Mesenchymal stem cell (in vitro differentiated cells and primary cell): ENCODE results near the gene HOXC11.

Experiments
- DNase-seq: peaks from one replicate; pipeline ENCODE4 v3.0.0-alpha.2; 2013
- H2AFZ ChIP-seq: one replicate; pipeline ENCODE4 v1.6.1; 2013; ENCODE audit warnings: low read depth, mild to moderate bottlenecking, control low read depth, inconsistent platforms, low read length, moderate library complexity
- H2AK5ac ChIP-seq: 2 replicates; pipeline ENCODE4 v1.6.1; 2013; ENCODE audit warnings: low read length, moderate library complexity, mild to moderate bottlenecking, inconsistent platforms; ENCODE audit not compliant: severe bottlenecking
- H2BK120ac ChIP-seq: one replicate; pipeline ENCODE4 v1.6.1; 2013; ENCODE audit warnings: low read depth, mild to moderate bottlenecking, inconsistent platforms, low read length, moderate library complexity
- H2BK12ac ChIP-seq, 2 experiments: one replicate each; pipeline ENCODE4 v1.6.1; 2013; ENCODE audit warnings: inconsistent platforms in 2 of 2, low read length in 2 of 2, mild to moderate bottlenecking in 2 of 2, moderate library complexity in 2 of 2, control low read depth in 1 of 2
- H2BK15ac ChIP-seq: one replicate; pipeline ENCODE4 v1.6.1; 2013; ENCODE audit warnings: mild to moderate bottlenecking, low read depth, inconsistent platforms; ENCODE audit not compliant: poor library complexity, severe bottlenecking
- H2BK5ac ChIP-seq: 2 replicates; pipeline ENCODE4 v1.6.1; 2013; ENCODE audit warnings: low read depth, mild to moderate bottlenecking, low read length, control low read depth, inconsistent platforms; ENCODE audit not compliant: poor library complexity, severe bottlenecking
- H3K14ac ChIP-seq, 2 experiments: one replicate each; pipeline ENCODE4 v1.6.1; 2013; ENCODE audit warnings: inconsistent platforms in 2 of 2, low read length in 2 of 2, control low read depth in 1 of 2, mild to moderate bottlenecking in 1 of 2, moderate library complexity in 1 of 2
- H3K18ac ChIP-seq, 2 experiments: one replicate each; pipeline ENCODE4 v1.6.1; 2013; ENCODE audit warnings: inconsistent platforms in 2 of 2, low read length in 2 of 2, control low read depth in 1 of 2, low read depth in 1 of 2, mild to moderate bottlenecking in 1 of 2
- H3K23ac ChIP-seq, 2 experiments: one replicate each; pipeline ENCODE4 v1.6.1; 2013; ENCODE audit warnings: inconsistent platforms in 2 of 2, low read length in 2 of 2, mild to moderate bottlenecking in 2 of 2, moderate library complexity in 2 of 2, control low read depth in 1 of 2
- H3K27ac ChIP-seq: 2 replicates; pipeline ENCODE4 v1.5.1; 2013; ENCODE audit warnings: mild to moderate bottlenecking, moderate library complexity, low read length, control low read depth, inconsistent platforms; ENCODE audit not compliant: poor library complexity, severe bottlenecking
- H3K27me3 ChIP-seq, 2 experiments: 2 replicates each; pipeline versions ENCODE4 v1.6.1 to v1.7.0; 2013; ENCODE audit warnings: low read length in 2 of 2, mild to moderate bottlenecking in 2 of 2, moderate library complexity in 2 of 2, control low read depth in 1 of 2, inconsistent platforms in 1 of 2; ENCODE audit not compliant: control insufficient read depth in 1 of 2, insufficient read depth in 1 of 2
- H3K36me3 ChIP-seq, 2 experiments: 2 replicates each; pipeline versions ENCODE4 v1.6.1 to v1.7.0; 2013; ENCODE audit warnings: low read length in 2 of 2, control low read depth in 1 of 2, inconsistent platforms in 1 of 2, low read depth in 1 of 2, mild to moderate bottlenecking in 1 of 2; ENCODE audit not compliant: insufficient read depth in 2 of 2, control insufficient read depth in 1 of 2
- H3K4ac ChIP-seq, 2 experiments: one replicate each; pipeline ENCODE4 v1.6.1; 2013; ENCODE audit warnings: inconsistent platforms in 2 of 2, low read length in 2 of 2, mild to moderate bottlenecking in 2 of 2, moderate library complexity in 2 of 2, control low read depth in 1 of 2, low read depth in 1 of 2
- H3K4me1 ChIP-seq: 2 replicates; pipeline ENCODE4 v1.6.1; 2013; ENCODE audit warnings: low read depth, low read length, control low read depth; ENCODE audit not compliant: control insufficient read depth, insufficient read depth
- H3K4me2 ChIP-seq: 2 replicates; pipeline ENCODE4 v1.6.1; 2013; ENCODE audit warnings: low read length, mild to moderate bottlenecking, inconsistent platforms; ENCODE audit not compliant: poor library complexity, severe bottlenecking
- H3K4me3 ChIP-seq, 2 experiments: 2 replicates each; pipeline versions ENCODE4 v1.5.1 to v1.7.0; 2013; ENCODE audit warnings: low read length in 2 of 2, mild to moderate bottlenecking in 2 of 2, control low read depth in 1 of 2, low read depth in 1 of 2; ENCODE audit not compliant: insufficient read depth in 1 of 2
- H3K79me1 ChIP-seq: replicated peaks from 2 replicates; pipeline ENCODE4 v1.6.1; 2013; ENCODE audit warnings: mild to moderate bottlenecking, control low read depth, low read length, inconsistent platforms; ENCODE audit not compliant: poor library complexity, severe bottlenecking
- H3K9ac ChIP-seq: 2 replicates; pipeline ENCODE4 v1.7.0; 2013; ENCODE audit warnings: mild to moderate bottlenecking, low read length, moderate library complexity
- H3K9me3 ChIP-seq: 2 replicates; pipeline ENCODE4 v1.7.0; 2013; ENCODE audit warnings: mild to moderate bottlenecking, low read length; ENCODE audit not compliant: control insufficient read depth
- H4K8ac ChIP-seq: one replicate; pipeline ENCODE4 v1.6.1; 2013; ENCODE audit warnings: inconsistent platforms, mild to moderate bottlenecking, low read length, moderate library complexity
- H4K91ac ChIP-seq: one replicate; pipeline ENCODE4 v1.6.1; 2013; ENCODE audit warnings: mild to moderate bottlenecking, low read length, inconsistent platforms
- WGBS: methylation state at CpG from one replicate; pipeline ENCODE4 v1.1.7; 2013; ENCODE audit warnings: mixed read lengths; 5-methylcytosine and 5-hydroxymethylcytosine counted together

HOXC11 gene

DNA sequence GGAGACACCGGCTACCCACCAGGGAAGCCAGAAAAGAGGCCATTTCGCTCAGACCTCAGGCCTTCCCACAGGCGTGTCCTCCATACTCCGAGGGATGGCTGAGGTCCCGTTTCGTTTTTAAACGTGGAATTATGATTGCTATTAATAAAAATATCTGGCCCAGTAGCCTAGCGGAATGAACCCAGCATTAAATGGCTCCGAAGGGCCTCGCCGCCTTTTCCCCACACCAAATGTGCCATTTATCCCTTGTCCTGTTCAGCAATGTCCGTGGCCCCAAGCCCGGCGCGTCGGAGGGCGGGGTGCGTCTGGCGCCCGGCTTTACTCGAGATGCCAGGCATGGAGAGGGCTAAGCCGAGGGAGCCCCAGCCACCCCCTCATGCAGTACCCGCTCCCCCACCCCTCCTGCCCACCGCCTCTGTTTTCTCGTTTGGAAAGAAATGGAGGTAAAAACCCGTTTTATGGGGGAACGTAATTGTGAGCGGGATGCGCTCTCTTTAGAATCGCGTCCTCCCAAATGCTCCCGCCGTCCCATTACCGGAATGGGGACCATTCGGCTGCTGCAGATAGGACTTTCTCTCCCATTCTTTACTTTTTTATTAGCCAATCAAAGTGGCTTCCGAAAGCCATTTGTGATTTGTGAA lies 41.6 kb downstream of the HOXC11 start:
- peak overlapping the region; percentile 82 to 92 for H3K4ac ChIP-seq
- H2BK5ac ChIP-seq: peak overlapping the region; percentile 48
- peak overlapping the region; percentile 96 for H3K9ac ChIP-seq
- H2BK12ac ChIP-seq: peak overlapping the region; percentile 75 to 92
- no peaks in the 10 kb centered on the region for H3K27me3 ChIP-seq
- H3K23ac ChIP-seq: peak overlapping the region in 1 of 2 experiments; percentile 92
- peak overlapping the region; percentile 82 for H3K4me2 ChIP-seq
- peak overlapping the region; percentile 70 for H4K91ac ChIP-seq
- peak overlapping the region; percentile 88 for H2BK120ac ChIP-seq
- no peaks in the 10 kb centered on the region for H3K36me3 ChIP-seq
- H4K8ac ChIP-seq: peak overlapping the region; percentile 90
- H3K27ac ChIP-seq: peak overlapping the region; percentile 98
- WGBS: 14% methylated on average over 22 of the region's 36 CpGs
- H3K9me3 ChIP-seq: no peaks in the 10 kb centered on the region
- DNase-seq: no peak
- H3K4me1 ChIP-seq: peaks cover 21% of the 10 kb centered on the region
- peak overlapping the region; percentile 91 to 96 for H3K18ac ChIP-seq
- H2BK15ac ChIP-seq: peak overlapping the region; percentile 63
- H3K79me1 ChIP-seq: no peaks in the 10 kb centered on the region
- peak overlapping the region in 1 of 2 experiments; percentile 77 for H3K4me3 ChIP-seq
- no peak overlapping the region for H3K14ac ChIP-seq
- H2AFZ ChIP-seq: peak overlapping the region; percentile 72
- peak overlapping the region; percentile 97 for H2AK5ac ChIP-seq

DNA sequence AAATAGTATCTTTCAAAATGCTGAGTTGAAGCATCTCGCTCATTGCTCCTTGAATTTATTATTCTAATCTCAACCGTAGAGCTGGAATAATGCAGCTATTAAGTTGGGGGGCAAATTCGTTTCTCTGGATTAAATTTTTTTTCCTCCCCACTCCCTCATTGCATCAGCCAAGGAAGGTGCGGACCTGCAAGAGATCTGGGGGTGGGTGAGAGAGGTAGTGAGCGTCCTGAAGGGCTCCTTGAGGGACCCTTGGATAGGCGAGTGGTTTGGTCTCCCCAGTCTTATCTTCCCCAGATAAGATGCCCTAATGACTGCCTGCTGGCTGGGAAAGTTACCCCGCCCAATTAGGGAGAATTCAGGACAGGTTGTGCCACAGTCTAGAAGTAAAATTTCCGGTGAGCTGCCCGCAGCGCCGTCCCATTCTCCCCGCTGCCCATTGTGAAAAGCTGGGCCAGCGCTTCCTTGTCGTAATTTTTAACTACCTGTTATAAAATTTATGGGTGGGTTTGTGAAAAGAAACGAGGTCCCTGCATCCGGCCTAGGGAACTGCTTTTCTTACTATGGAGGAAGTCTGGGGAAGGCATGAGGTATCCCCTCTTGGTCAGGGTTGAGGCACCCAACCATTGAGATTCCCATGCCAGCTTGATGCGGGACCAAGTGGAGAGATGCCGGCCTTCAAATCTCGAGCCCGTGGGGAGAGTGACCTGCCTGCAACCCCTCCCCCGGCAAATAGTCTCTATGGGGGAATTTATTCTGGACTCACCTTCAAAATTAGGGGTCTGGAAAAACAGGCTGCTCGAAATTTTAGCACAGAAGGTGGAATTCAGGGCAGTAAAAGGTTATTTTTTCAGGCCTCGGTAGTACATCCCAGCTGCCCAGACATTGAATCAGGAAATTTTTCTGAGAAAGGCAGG lies 42.3 kb downstream of the HOXC11 start:
- Histone ChIP-seq H2BK5ac (peak overlapping the region; percentile 84), H3K9ac (peak overlapping the region; percentile 96), H3K18ac (peak overlapping the region; percentile 57 to 74), H4K91ac (peak overlapping the region; percentile 76), H2AFZ (no peak overlapping the region), H2BK15ac (no peak overlapping the region), H4K8ac (peak overlapping the region; percentile 90), H2AK5ac (peak overlapping the region; percentile 99), H3K4me1 (peaks cover 24% of the 10 kb centered on the region), H3K14ac (no peak overlapping the region), H3K4me2 (peak overlapping the region; percentile 69), H2BK12ac (peak overlapping the region in 1 of 2 experiments; percentile 21), H3K27me3 (no peaks in the 10 kb centered on the region), H3K23ac (peak overlapping the region in 1 of 2 experiments; percentile 86), H3K27ac (peak overlapping the region; percentile 98), H3K4ac (peak overlapping the region in 1 of 2 experiments; percentile 49), H3K9me3 (no peaks in the 10 kb centered on the region), H2BK120ac (peak overlapping the region; percentile 68), H3K36me3 (no peaks in the 10 kb centered on the region), H3K79me1 (no peaks in the 10 kb centered on the region), H3K4me3 (peak overlapping the region in 1 of 2 experiments; percentile 79)
- DNase-seq: no peak
- 39% methylated on average over 18 of the region's 23 CpGs for WGBS

- Histone ChIP-seq H2BK5ac (peak overlapping the region; percentile 60), H2AK5ac (peak overlapping the region; percentile 42), H3K79me1 (no peaks in the 10 kb centered on the region), H4K91ac (peak overlapping the region; percentile 95), H2BK15ac (peak overlapping the region; percentile 63), H3K27ac (peak overlapping the region; percentile 98), H3K18ac (peak overlapping the region; percentile 55 to 91), H3K4me1 (peaks cover 24% of the 10 kb centered on the region), H2AFZ (no peak overlapping the region), H4K8ac (no peak overlapping the region), H3K4me2 (peak overlapping the region; percentile 63), H2BK120ac (peak overlapping the region; percentile 44), H3K14ac (no peak overlapping the region), H3K9ac (peak overlapping the region; percentile 96), H2BK12ac (peak overlapping the region in 1 of 2 experiments; percentile 87), H3K36me3 (no peaks in the 10 kb centered on the region), H3K23ac (no peak overlapping the region), H3K27me3 (no peaks in the 10 kb centered on the region), H3K4ac (peak overlapping the region in 1 of 2 experiments; percentile 55), H3K4me3 (peak overlapping the region in 1 of 2 experiments; percentile 79), H3K9me3 (no peaks in the 10 kb centered on the region)
- 33% methylated on average over 2 of the region's 3 CpGs for WGBS
- DNase-seq: no peak
These were observed 43.1 kb downstream of the HOXC11 start for GRCh38 chr12:54016051-54016450.
